ENCODE results near the gene ZAR1L.

- TF ChIP-seq CTCF (conservative IDR thresholded peaks at IDR 0.05; ENCODE audit: low read depth in 2 of 2) (no peak), CREB1 (CRISPR knock-in tag; IDR thresholded peaks at IDR 0.05; ENCODE audit: low read depth) (no peak), ZNF114 (CRISPR knock-in tag; IDR thresholded peaks at IDR 0.05) (no peak), EZH2 (IDR thresholded peaks at IDR 0.05; ENCODE audit: low read depth, unreplicated experiment) (no peak), REST (IDR thresholded peaks at IDR 0.05; ENCODE audit: unreplicated experiment) (no peak), NANOG (IDR thresholded peaks at IDR 0.05; ENCODE audit: borderline replicate concordance) (no peak), POLR2AphosphoS5 (IDR thresholded peaks at IDR 0.05; ENCODE audit: low read depth) (no peak), EZH2phosphoT487 (IDR thresholded peaks at IDR 0.05; ENCODE audit: unreplicated experiment) (no peak)
Measured at GRCh38 chr13:32266130-32266529, 49.0 kb downstream of the ZAR1L start.
